ENCODE measurements around the gene C11orf98. TPM values are rescaled to one million over a fixed set of nuclear protein-coding genes. Genes with fewer than 3 reads are reported as not detected.
A peak's percentile ranks its signal among the peaks of the same experiment; 100 is the strongest.
"Not testable (repeated sequence)": the region's sequence is repeated elsewhere in the genome, so short reads cannot be mapped to it uniquely, and the experiment has no call there.

Gene C11orf98
- total RNA-seq, 2 experiments from 2014 or later: 86.0 to 93.9 TPM

DNA sequence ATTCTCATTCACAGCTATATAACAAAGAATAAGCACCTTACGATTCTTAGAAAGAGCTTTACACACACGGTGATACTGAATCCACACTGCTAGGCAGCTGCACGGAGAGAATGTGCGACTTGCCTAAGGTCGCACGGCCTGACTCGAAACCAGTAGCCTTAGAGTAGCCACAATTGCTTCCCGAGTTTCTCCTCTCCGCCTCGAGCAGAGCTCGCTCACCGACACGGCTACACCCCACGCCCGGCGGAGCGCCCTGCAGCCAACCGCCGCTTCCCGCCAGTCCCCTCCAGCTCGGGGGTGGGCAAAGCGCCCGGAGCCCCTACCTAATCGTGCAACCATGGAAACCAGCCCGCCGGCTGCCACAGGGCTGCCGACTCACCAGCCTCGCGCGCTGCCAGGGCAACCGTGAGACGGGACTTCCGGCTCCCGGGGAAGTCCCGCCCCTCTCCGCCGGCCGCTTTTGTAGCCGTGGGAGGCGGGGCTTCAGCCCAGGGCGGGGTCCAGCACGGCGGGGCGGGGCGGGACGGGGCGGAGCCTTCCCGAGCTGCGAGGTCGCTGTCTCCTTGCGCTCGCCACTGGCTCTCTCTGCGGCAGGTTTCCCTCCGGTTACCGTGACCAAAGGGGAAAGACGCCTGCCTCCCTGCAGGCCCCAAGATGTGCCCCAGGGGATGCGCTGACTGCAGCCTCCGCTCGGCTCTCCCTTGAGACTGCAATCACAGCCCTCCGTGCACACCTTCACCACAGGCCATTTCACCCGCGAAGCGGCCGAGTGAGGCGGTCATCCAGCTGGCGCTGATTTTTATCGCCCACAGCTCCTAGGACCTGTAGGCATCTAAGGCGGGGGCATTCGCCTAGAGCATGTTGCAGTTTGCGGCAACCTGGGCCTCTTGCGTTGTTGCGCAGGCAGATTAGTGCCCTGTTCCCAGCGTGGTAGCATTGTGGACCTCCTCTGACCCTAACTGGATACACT is 41.2 kb upstream of the C11orf98 start:
- peak; percentile 94 for DNase-seq
- Mint-ChIP-seq H3K36me3 (ENCODE audit: low read depth) (peaks cover 34% of the 10 kb centered on the region), H3K27me3 (no peaks in the 10 kb centered on the region), H3K4me3 (peak overlapping the region; percentile 88), H3K4me1 (peaks cover 49% of the 10 kb centered on the region), H3K27ac (peak overlapping the region; percentile 81), H3K9me3 (no peaks in the 10 kb centered on the region)
- POLR2A ChIA-PET: interaction anchor here (0.6 to 0.7 kb wide), 2 partner anchors 21 to 34 kb away, joined by 3 read pairs; partner anchors contain the start of genes HNRNPUL2 and LBHD1
- CTCF ChIA-PET: interaction anchor here (0.7 to 3.1 kb wide), 17 partner anchors 9 to 311 kb away, joined by 3 to 15 read pairs (median 3); partner anchors contain the start of genes LBHD1, SLC3A2, TMEM179B and TUT1

- no peak for DNase-seq
- CTCF ChIA-PET: interaction anchor here (0.7 to 3.1 kb wide), 12 partner anchors 11 to 310 kb away, joined by 3 to 15 read pairs (median 3); partner anchors contain the start of genes TMEM179B, TUT1 and UBXN1
- Mint-ChIP-seq H3K9me3 (no peaks in the 10 kb centered on the region), H3K27ac (peak overlapping the region; percentile 81), H3K36me3 (ENCODE audit: low read depth) (peaks cover 33% of the 10 kb centered on the region), H3K4me3 (peak overlapping the region; percentile 88), H3K27me3 (no peaks in the 10 kb centered on the region), H3K4me1 (peaks cover 44% of the 10 kb centered on the region)
- POLR2A ChIA-PET: interaction anchor here (0.7 kb wide), 1 partner anchor 21 kb away, joined by 3 read pairs; the partner anchor contains the start of gene HNRNPUL2
Observed at GRCh38 chr11:62705413-62705812, 40.4 kb upstream of the C11orf98 start.

DNA sequence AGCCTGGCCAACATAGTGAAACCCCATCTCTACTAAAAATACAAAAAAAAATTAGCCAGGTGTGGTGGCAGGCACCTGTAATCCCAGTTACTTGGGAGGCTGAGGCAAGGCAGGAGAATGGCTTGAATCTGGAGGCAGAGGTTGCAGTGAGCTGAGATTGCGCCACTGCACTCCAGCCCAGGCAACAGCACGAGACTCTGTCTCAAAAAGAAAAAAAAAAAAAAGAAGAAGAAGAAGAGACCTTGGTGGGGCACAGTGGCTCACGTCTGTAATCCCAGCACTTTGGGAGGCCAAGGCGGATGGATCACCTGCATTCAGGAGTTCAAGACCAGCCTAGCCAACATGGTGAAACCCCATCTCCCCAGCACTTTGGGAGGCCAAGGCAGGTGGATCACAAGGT is 38.9 kb upstream of the C11orf98 start:
- POLR2A ChIA-PET, H3K27me3 Mint-ChIP-seq, H3K9me3 Mint-ChIP-seq, DNase-seq, H3K27ac Mint-ChIP-seq, H3K4me3 Mint-ChIP-seq: not testable (repeated sequence)
- peaks cover 24% of the 10 kb centered on the region for H3K36me3 Mint-ChIP-seq (ENCODE audit: low read depth)
- peaks cover 38% of the 10 kb centered on the region for H3K4me1 Mint-ChIP-seq
- CTCF ChIA-PET: interaction anchor here (0.7 to 2.3 kb wide), 3 partner anchors 10 to 71 kb away, joined by 4 to 11 read pairs (median 4); no protein-coding TSS in a partner anchor

GRCh38 chr11:62702246-62702645 is 37.2 kb upstream of the C11orf98 start:
- Mint-ChIP-seq H3K4me1 (peaks cover 21% of the 10 kb centered on the region), H3K27ac (no peak overlapping the region), H3K4me3 (no peak overlapping the region), H3K9me3 (no peaks in the 10 kb centered on the region), H3K36me3 (ENCODE audit: low read depth) (peaks cover 25% of the 10 kb centered on the region), H3K27me3 (no peaks in the 10 kb centered on the region)
- POLR2A ChIA-PET: no interaction called here
- CTCF ChIA-PET: interaction anchor here (1.2 to 1.4 kb wide), 2 partner anchors 10 to 108 kb away, joined by 3 to 6 read pairs; no protein-coding TSS in a partner anchor
- DNase-seq: no peak

DNA sequence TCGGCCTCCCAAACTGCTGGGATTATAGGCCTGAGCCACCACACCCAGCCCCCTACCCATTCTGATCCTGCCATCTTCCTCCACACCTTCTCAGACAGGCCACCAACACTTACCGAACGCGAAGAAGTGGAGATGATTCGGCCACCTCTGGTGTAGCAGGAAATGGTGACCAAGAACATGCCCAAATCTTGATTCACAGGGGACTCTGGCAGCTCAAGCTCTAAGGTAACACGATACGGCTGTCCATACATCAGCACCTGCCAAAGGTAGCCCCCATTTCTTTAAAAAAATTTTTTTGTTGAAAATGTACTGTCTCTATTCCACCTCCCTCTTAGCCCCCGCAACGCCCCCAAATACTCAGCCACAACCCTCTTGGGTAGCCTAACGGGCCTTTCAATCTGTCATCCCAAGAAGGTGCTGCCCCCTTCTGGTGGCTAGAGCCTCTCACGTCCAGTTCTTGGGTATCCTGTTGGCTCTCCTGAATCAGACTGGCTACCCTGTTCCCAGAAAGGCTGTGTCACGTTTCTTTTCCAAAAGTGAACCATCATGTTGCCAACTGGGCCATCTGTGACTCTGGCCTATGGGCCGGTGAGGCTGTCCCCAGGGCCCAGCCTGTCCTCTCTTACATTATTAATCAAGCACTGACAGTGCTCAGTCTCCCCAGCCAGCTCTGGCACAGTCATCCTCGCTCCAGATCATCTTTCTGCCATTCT is 29.6 kb upstream of the C11orf98 start:
- Mint-ChIP-seq H3K27ac (no peak overlapping the region), H3K36me3 (ENCODE audit: low read depth) (peaks cover 13% of the 10 kb centered on the region), H3K4me1 (peaks cover 5% of the 10 kb centered on the region), H3K9me3 (no peaks in the 10 kb centered on the region), H3K4me3 (no peak overlapping the region), H3K27me3 (no peaks in the 10 kb centered on the region)
- peak; percentile 83 for DNase-seq
- ChIA-PET CTCF (interaction anchor here (0.7 to 2.8 kb wide), 11 partner anchors 9 to 300 kb away, joined by 3 to 16 read pairs (median 5); partner anchors contain the start of genes LBHD1, TUT1 and UQCC3), POLR2A (interaction anchor here (0.7 kb wide), 1 partner anchor 124 kb away, joined by 3 read pairs; no protein-coding TSS in a partner anchor)

DNA sequence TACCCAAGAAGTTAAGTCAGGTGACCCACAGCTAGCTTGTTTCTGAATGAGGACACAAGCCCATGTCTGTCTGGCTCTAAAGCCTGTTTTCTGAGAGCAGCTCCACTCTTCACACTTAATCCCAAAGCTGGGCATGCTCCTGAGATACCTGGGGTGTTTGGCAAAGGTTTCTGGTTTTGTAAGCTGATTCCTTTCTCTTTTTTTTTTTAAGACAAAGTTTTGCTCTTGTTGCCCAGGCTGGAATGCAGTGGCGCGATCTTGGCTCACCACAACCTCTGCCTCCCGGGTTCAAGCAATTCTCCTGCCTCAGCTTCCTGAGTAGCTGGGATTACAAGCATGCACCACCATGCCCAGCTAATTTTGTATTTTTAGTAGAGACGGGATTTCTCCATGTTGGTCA is 28.6 kb upstream of the C11orf98 start:
- CTCF ChIA-PET: interaction anchor here (0.6 to 2.8 kb wide), 9 partner anchors 8 to 353 kb away, joined by 3 to 16 read pairs (median 6); partner anchors contain the start of genes LBHD1, TUT1 and UQCC3

DNA sequence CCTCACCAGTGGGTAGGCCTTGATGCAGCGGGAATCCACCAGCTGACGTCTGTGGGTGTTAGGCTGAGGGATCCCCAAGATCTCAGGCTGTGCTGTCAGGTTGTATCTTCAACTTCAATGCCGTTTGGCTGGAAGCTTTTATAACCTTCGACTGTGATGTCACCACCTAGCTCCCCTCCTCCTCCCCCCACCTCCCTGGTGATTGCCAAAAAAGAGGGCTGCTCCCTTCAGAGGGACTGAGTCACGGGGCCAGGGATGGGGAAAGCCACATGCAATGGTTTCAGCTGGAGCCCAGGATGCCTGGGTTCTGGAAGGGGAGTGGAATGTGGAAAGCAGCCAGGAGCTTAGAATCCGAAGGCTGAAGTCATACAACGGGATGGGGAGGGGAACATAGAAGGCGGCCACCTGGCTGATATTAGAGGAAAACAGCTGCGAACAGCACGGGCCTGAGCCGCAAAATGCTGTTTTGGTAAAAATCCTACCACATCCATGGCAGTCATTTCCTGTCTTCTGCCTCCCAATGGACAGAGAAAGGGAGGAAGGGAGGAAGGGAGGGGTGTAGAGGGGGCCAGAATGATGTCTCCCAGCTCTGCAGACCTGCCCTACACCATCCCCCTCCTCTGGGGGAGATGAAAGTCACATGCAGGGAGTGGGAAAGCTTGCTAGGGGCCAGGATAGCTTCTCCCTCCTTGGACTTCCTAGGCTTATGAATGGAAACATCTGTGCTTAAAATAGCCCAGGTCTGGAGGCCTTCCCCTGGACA is 24.6 kb upstream of the C11orf98 start, which contains the start of gene LRRN4CL:
TSS of gene LRRN4CL (minus strand) at position 110 of the 763 bp plus-strand sequence. CDS start 1,022 bp downstream, outside the sequence.
- H3K27me3 Mint-ChIP-seq: peaks cover 10% of the 10 kb centered on the region
- peaks cover under 1% of the 10 kb centered on the region for H3K4me1 Mint-ChIP-seq
- ChIA-PET POLR2A (no interaction called here), CTCF (interaction anchor here (1.0 to 1.5 kb wide), 4 partner anchors 9 to 90 kb away, joined by 3 to 11 read pairs (median 4); partner anchors contain the start of genes C11orf98 and CSKMT)
- H3K36me3 Mint-ChIP-seq (ENCODE audit: low read depth): peaks cover 14% of the 10 kb centered on the region
- no peak within 1 kb of the TSS for H3K4me3 Mint-ChIP-seq
- H3K27ac Mint-ChIP-seq: no peak within 1 kb of the TSS
- no peaks in the 10 kb centered on the region for H3K9me3 Mint-ChIP-seq
- DNase-seq: no peak

More for the DNA sequence above, 28.6 kb upstream of the C11orf98 start:
- not testable (repeated sequence) for H3K9me3 Mint-ChIP-seq, DNase-seq, H3K27me3 Mint-ChIP-seq, H3K4me1 Mint-ChIP-seq, H3K27ac Mint-ChIP-seq, H3K4me3 Mint-ChIP-seq
- POLR2A ChIA-PET: interaction anchor here (0.6 kb wide), 1 partner anchor 979 kb away, joined by 3 read pairs; no protein-coding TSS in a partner anchor
- peaks cover 13% of the 10 kb centered on the region for H3K36me3 Mint-ChIP-seq (ENCODE audit: low read depth)

DNA sequence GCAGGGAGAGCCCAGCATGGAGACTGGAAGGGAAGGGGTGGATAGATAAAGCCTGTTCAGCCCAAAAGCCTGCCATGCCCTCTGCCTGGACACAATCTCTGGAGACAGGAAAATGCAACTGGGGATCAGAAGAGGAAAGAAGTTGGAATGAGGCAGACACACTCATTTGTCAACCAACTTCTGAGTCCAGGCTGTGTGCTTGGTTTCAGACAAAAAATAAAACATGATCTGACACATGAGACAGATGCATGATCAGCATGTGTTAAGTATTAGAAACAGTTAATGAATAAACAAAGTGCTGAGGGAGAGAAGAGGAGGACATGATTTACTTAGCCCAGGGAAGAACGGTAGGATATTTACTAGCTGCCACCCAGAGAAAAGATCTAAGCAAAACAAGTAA is 23.5 kb upstream of the C11orf98 start:
- Mint-ChIP-seq H3K27me3 (peaks cover 10% of the 10 kb centered on the region), H3K9me3 (no peaks in the 10 kb centered on the region), H3K4me1 (no peaks in the 10 kb centered on the region), H3K27ac (no peak overlapping the region), H3K36me3 (ENCODE audit: low read depth) (peaks cover 14% of the 10 kb centered on the region), H3K4me3 (no peak overlapping the region)
- ChIA-PET CTCF (no interaction called here), POLR2A (no interaction called here)
- no peak for DNase-seq

GRCh38 chr11:62687508-62688396 is 22.7 kb upstream of the C11orf98 start:
- Mint-ChIP-seq H3K4me3 (no peak overlapping the region), H3K27me3 (peaks cover 10% of the 10 kb centered on the region), H3K36me3 (ENCODE audit: low read depth) (peaks cover 11% of the 10 kb centered on the region), H3K9me3 (no peaks in the 10 kb centered on the region), H3K27ac (no peak overlapping the region), H3K4me1 (no peaks in the 10 kb centered on the region)
- no peak for DNase-seq
- CTCF ChIA-PET: interaction anchor here (0.6 to 1.6 kb wide), 2 partner anchors 18 to 94 kb away, joined by 3 read pairs; no protein-coding TSS in a partner anchor
- POLR2A ChIA-PET: no interaction called here

DNA sequence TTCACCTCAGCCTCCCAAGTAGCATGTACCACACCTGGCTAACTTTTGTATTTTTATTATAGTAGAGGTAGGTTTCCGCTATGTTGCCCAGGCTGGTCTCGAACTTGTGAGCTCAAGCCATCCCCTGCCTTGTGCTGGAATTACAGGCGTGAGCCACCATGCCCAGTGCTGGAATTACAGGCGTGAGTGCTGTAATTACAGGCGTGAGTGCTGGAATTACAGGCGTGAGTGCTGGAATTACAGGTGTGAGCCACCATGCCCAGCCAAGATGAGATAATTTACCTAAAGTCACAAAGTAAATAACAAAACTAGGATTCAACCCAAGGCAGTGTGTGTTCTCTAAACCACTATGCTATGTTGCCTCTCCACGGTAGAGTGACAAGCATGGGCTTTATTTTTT is 17.5 kb upstream of the C11orf98 start:
- Mint-ChIP-seq H3K4me3 (no peak overlapping the region), H3K27ac (no peak overlapping the region), H3K9me3 (no peaks in the 10 kb centered on the region), H3K27me3 (peaks cover 4% of the 10 kb centered on the region), H3K4me1 (peaks cover 24% of the 10 kb centered on the region), H3K36me3 (ENCODE audit: low read depth) (peaks cover 7% of the 10 kb centered on the region)
- CTCF ChIA-PET: no interaction called here
- DNase-seq: no peak
- POLR2A ChIA-PET: no interaction called here

- ChIA-PET CTCF (interaction anchor here (0.6 to 2.4 kb wide), 20 partner anchors 9 to 256 kb away, joined by 3 to 12 read pairs (median 4); partner anchors contain the start of genes BSCL2, C11orf98, EML3 and GNG3), POLR2A (interaction anchor here (1.0 to 1.3 kb wide), 2 partner anchors 15 to 16 kb away, joined by 3 to 6 read pairs; partner anchors contain the start of gene CSKMT)
- Mint-ChIP-seq H3K27me3 (no peaks in the 10 kb centered on the region), H3K4me1 (peaks cover 36% of the 10 kb centered on the region), H3K9me3 (no peaks in the 10 kb centered on the region), H3K36me3 (ENCODE audit: low read depth) (peaks cover 18% of the 10 kb centered on the region), H3K27ac (peak overlapping the region; percentile 72), H3K4me3 (peak overlapping the region; percentile 17)
- DNase-seq: peak; percentile 66
Observed at GRCh38 chr11:62680825-62681240, 15.8 kb upstream of the C11orf98 start.
